GM12878 (cell line): ENCODE data around the gene SPTBN1.

Experiments
- EP300 ChIP-seq, 2 experiments: fragments of 150-350 bp in 1 of 2; IDR thresholded peaks; 2 replicates each; pipeline ENCODE4 v1.6.1; 2011 to 2012; ENCODE audit warnings: low read depth in 2 of 2, low read length in 2 of 2, borderline replicate concordance in 1 of 2, improper control_type of control experiment in 1 of 2, inconsistent platforms in 1 of 2; ENCODE audit not compliant: control insufficient read depth in 1 of 2
- HDAC2 ChIP-seq: fragments of 200-600 bp; sonication (generic); IDR thresholded peaks from 2 replicates; pipeline ENCODE4 v1.6.1; 2017
- RCOR1 ChIP-seq: conservative IDR thresholded peaks from 2 replicates; pipeline ENCODE4 v1.6.1; 2012; ENCODE audit warnings: low read depth, low read length, improper control_type of control experiment
- SUZ12 ChIP-seq: fragments of 200-600 bp; sonication (generic); IDR thresholded peaks from one replicate; pipeline ENCODE4 v1.6.1; 2018; ENCODE audit warnings: antibody characterized with exemption, mild to moderate bottlenecking; ENCODE audit not compliant: unreplicated experiment
- TF ChIP-seq, protein P1 (sequence below): IDR thresholded peaks from 2 replicates; pipeline ENCODE4 v1.6.1; 2011; ENCODE audit warnings: low read depth, low read length, improper control_type of control experiment, borderline replicate concordance
- TF ChIP-seq, protein P2 (sequence below): fragments of 450-650 bp; IDR thresholded peaks from 2 replicates; pipeline ENCODE4 v1.6.1; 2016; ENCODE audit warnings: mild to moderate bottlenecking
- TF ChIP-seq, protein P3 (sequence below), 3 experiments: IDR thresholded peaks in 2 of 3; conservative IDR thresholded peaks in 1 of 3; 2 replicates each; pipeline ENCODE4 v1.5.1; 2011; ENCODE audit warnings: low read depth in 3 of 3, low read length in 3 of 3, mild to moderate bottlenecking in 3 of 3, control low read depth in 2 of 3, moderate library complexity in 2 of 3, inconsistent platforms in 1 of 3, mixed read lengths in 1 of 3; ENCODE audit not compliant: control insufficient read depth in 2 of 3, insufficient read depth in 1 of 3; ENCODE audit errors: extremely low read depth in 1 of 3

DNA sequence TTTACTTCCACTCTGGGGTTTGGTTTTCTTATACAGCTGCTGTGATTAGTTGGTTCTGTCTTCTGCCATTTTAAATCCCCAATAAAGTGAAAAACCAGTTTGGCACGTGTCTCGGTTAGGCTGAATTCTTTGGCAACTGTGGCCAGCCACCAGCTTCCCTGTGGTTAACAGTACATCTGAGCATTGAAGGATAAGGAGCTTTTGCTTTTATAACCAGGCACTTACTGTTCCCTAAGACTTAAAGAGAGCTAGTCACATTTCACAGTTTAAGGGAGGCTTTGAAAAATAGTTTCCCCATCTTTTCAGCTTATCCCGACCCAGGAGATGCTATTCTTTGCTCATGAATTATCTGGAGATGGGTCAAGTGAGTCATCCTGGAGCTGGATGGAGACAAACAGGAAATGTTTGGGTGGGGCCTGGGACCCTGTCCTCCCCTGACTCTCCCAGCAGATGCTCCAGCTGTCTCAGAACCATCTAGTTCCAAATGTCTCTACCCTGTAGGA is 210.1 kb downstream of the SPTBN1 start:
- no peak for TF ChIP-seq SUZ12
- no peak for TF ChIP-seq EP300 (IDR thresholded peaks at IDR 0.05; ENCODE audit: borderline replicate concordance in 1 of 2, control insufficient read depth in 1 of 2, low read depth in 2 of 2, low read length in 2 of 2)
- TF ChIP-seq, protein P1, sequence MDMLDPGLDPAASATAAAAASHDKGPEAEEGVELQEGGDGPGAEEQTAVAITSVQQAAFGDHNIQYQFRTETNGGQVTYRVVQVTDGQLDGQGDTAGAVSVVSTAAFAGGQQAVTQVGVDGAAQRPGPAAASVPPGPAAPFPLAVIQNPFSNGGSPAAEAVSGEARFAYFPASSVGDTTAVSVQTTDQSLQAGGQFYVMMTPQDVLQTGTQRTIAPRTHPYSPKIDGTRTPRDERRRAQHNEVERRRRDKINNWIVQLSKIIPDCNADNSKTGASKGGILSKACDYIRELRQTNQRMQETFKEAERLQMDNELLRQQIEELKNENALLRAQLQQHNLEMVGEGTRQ, result no peak
- no peak for TF ChIP-seq RCOR1
- TF ChIP-seq, protein P2, sequence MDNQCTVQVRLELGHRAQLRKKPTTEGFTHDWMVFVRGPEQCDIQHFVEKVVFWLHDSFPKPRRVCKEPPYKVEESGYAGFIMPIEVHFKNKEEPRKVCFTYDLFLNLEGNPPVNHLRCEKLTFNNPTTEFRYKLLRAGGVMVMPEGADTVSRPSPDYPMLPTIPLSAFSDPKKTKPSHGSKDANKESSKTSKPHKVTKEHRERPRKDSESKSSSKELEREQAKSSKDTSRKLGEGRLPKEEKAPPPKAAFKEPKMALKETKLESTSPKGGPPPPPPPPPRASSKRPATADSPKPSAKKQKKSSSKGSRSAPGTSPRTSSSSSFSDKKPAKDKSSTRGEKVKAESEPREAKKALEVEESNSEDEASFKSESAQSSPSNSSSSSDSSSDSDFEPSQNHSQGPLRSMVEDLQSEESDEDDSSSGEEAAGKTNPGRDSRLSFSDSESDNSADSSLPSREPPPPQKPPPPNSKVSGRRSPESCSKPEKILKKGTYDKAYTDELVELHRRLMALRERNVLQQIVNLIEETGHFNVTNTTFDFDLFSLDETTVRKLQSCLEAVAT, result no peak
- TF ChIP-seq, protein P3, sequence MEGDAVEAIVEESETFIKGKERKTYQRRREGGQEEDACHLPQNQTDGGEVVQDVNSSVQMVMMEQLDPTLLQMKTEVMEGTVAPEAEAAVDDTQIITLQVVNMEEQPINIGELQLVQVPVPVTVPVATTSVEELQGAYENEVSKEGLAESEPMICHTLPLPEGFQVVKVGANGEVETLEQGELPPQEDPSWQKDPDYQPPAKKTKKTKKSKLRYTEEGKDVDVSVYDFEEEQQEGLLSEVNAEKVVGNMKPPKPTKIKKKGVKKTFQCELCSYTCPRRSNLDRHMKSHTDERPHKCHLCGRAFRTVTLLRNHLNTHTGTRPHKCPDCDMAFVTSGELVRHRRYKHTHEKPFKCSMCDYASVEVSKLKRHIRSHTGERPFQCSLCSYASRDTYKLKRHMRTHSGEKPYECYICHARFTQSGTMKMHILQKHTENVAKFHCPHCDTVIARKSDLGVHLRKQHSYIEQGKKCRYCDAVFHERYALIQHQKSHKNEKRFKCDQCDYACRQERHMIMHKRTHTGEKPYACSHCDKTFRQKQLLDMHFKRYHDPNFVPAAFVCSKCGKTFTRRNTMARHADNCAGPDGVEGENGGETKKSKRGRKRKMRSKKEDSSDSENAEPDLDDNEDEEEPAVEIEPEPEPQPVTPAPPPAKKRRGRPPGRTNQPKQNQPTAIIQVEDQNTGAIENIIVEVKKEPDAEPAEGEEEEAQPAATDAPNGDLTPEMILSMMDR (IDR thresholded peaks at IDR 0.05 in 2 of 3, conservative IDR thresholded peaks at IDR 0.05 in 1 of 3; ENCODE audit: control insufficient read depth in 2 of 3, extremely low read depth in 1 of 3, insufficient read depth in 1 of 3, low read depth in 3 of 3, low read length in 3 of 3), result no peak
- TF ChIP-seq HDAC2, result no peak
